T-helper 1 cell treated with Interleukin-12 subunit alpha and Interleukin-12 subunit beta and Interleukin-4 antibody, amounts not matched to agents 30 ng/mL and 1 ng/mL, for 36 hours (primary cell): ENCODE data around the gene CACHD1. TPM values are rescaled to one million over a fixed set of nuclear protein-coding genes. Genes with fewer than 3 reads are reported as not detected.

Source experiments
- intact Hi-C: fragments of 100-400 bp; cut with micrococcal nuclease; formaldehyde crosslinking; loops from one replicate; pipeline ENCODE4 v1.15.1; 2024
- total RNA-seq: library from RNA; stranded (reverse); gene quantifications from 2 replicates; pipeline ENCODE4 v1.2.3, GENCODE V29; 2022

CACHD1 gene
- total RNA-seq, 1 donor from 2014 or later = not detected

GRCh38 chr1:64519901-64520300, 50.0 kb downstream of the CACHD1 start:
- intact Hi-C loops = no loop called here

DNA sequence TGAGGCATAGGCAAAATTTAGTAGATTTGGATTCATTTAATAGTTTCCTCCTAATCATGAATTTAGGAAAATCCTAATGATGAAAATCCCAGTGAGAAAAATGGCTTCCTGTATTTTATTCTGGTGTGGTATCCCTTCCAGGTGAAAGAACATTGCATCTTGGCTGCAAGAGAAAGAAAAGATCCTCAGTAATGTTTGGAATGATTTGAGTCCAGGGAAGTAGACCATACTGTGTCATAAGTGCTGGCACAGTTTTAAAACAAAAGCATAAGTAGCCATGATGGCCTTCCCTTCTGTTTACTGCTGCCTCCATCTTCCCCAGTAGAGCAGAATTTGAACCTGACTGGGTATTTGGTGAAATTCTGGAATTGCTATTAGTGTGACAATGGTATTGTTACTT, 52.8 kb downstream of the CACHD1 start:
- intact Hi-C loops = no loop called here

- intact Hi-C loops = no loop called here
Measured at GRCh38 chr1:64523413-64524337, 53.7 kb downstream of the CACHD1 start.

DNA sequence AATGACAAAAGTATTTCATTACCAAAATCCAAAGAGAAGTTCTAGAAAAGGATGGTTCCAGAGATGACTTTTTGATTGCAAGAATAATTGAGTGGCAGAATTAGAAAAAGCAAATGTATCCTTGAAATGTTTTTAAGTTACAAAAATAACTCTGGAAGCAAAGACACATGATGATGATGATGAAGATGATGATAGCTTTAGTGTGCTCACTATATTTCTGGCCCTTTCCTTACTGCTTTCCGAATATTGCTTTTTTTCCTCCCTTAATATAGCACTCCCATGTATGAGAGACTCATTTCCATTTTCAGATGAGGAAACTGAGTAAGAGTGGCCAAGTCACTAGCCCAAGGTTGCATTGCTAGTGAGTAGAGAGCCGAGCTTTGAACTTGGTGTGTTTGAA, 54.7 kb downstream of the CACHD1 start:
- intact Hi-C loops = no loop called here

DNA sequence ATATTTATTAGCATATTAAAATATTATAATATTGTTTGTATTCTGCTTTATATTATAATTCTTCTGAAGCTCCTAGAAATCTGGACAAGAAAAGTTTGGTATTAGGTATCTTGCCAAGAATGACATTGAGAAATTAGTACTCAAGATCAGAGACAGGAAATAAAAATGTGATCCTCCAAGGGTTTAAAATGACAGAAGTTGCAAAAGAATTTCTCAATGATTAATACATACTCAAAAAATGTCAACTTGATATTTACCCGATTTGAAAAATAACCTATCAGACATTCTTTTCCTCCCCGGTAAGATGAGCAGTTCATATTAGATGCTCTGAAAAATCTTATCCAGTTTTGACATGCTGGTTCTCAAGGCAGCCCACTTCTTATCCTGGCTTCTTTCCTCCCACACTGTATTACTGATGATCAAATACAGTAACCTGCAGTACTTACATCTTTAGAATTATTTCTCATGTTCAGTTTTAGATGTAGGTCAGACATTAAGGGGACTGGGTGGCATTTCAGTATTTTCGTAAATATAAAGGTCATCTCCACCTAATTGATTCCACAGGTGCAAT, 55.3 kb downstream of the CACHD1 start:
- intact Hi-C loops = no loop called here

DNA sequence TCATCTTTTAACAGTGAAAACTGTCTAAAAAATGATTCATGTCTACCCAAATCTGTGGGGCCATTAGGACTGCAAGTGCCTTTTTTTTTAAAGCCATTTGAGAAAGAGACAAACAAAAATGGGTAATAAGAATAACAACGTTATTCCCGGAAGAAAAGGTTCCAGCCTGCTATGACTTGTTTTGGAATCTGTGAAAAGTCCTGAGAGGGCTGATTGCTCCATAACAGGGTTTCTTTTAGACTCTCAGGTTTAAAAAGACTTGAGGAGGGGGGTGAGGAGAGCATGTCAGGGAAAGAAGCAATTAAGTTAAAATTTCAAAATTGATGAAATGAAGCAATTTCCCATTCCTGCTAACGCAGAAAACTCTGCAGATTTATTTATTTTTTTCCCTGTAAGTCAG, 56.4 kb downstream of the CACHD1 start:
- intact Hi-C loops = no loop called here

DNA sequence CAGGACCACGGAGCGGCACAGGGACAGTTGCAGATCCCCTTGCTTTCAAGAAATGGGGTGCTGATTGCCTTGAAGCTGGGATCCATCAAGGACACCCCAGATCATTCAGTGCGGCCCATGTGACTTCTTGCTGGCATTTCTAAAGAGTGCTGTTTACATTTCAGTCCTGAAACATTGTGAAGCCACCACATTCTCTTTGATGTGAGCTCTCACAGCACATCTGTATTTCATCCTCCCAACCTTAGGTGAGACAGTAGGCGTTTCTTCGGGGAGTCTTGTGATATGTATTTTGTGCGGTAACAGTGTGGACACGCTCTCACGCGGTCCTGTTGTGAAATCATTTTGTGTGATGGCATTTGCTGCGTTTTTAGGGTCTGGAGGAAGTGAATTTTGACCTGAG, 57.2 kb downstream of the CACHD1 start:
- intact Hi-C loops = no loop called here

DNA sequence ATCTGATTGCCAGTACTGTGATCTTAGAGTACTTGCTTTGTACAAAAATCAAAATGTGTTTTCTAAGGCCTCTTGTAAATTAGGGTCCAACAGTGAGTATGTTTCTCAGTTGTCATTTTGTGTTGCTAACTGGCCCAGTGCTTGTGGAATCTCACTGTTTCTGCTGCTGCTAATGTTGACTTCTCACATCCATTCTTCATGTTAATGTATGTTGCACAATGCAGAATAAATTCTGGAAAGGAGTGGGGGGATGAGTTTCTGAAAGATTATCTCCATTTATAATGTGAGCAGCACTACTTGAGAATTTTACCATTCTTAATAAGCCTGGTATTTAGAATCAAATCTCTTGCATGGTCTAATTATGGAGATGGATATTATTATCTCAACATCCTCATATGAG, 57.9 kb downstream of the CACHD1 start:
- intact Hi-C loops = no loop called here

GRCh38 chr1:64530969-64531692, 61.2 kb downstream of the CACHD1 start:
- intact Hi-C loops = no loop called here

DNA sequence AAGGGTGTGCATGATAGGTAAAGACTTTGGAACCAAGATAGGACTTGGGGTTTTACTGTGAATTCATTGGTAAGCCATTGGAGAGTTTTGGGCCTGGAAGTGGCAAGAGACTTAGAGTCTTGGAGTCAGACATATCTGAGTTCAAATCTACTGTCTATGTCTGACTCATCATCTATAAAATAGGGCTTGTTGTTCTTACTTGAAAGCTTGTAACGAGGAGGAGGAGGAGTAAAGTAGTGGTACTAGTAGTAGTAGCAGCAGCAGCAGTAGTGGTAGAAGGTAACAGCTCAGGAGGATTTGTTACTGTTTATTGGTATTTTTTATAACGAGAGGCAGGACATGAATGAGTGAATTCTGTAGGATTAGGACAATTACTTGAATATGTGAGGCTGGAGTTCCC, 62.7 kb downstream of the CACHD1 start:
- intact Hi-C loops = no loop called here

GRCh38 chr1:64535938-64536835, 66.3 kb downstream of the CACHD1 start:
- intact Hi-C loops = no loop called here

- intact Hi-C loops = no loop called here
Measured at GRCh38 chr1:64536836-64537490, 67.0 kb downstream of the CACHD1 start.

DNA sequence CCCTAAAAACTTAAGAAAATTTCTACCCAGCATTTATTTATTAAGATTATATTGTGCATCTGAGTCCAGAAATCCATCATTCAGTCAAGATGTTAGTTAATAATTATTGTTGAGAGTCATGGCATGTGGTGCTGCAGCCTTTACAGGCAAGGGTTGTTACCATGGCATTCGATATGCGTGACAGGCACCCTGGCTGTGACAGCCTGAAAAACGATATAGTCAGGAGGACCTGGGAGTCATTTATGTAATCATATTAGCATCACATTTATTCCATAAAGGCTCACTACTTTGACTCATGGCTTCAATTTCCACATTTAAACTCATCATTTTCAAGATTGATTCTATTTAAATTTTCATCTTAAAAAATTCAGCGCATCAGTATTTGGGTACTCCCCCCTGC, 68.0 kb downstream of the CACHD1 start:
- intact Hi-C loops = no loop called here

DNA sequence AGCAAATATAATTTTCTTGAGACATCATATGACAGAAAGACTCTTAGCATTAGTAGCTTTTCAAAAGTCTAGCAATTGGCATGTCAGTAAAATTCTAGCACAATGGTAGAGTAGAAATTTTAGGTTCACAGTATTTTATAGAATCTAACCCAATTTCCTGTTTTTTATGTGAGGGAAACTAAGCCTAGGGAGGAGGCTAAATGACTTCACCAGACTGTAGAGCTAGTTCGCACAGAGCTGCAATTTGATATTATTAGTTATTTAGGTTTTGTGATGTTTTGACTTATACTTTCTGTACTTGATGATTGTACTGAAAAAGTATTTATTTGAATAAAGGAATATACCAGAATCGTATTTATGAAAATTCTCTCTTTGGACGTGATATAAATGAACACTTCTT, 68.5 kb downstream of the CACHD1 start:
- intact Hi-C loops = no loop called here

GRCh38 chr1:64539289-64539688, 69.4 kb downstream of the CACHD1 start:
- intact Hi-C loops = no loop called here

DNA sequence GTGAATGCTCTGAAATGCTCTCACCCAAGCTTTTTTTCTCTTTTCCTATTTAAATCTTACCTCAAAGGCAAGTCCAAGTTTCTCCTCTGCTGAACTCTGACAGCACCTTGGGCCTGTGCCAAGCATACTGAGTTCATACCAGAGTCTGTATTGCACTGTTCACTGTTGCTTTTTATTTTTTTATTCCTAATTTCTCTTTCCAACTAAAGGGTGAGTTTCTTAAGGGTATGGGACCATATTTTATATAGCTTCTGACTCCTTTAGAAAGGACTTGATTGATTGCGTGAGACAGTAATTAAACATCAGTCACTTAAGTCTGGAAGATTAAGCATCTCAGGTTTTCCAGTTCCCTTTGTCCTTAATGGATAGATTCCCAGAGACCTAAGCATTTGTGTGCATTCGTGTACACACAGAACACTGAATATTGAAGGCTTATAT, 69.9 kb downstream of the CACHD1 start:
- intact Hi-C loops = loop anchor here (2.0 to 10.0 kb wide), 2 partner anchors 69 to 525 kb away; partner anchors contain the start of gene CACHD1

DNA sequence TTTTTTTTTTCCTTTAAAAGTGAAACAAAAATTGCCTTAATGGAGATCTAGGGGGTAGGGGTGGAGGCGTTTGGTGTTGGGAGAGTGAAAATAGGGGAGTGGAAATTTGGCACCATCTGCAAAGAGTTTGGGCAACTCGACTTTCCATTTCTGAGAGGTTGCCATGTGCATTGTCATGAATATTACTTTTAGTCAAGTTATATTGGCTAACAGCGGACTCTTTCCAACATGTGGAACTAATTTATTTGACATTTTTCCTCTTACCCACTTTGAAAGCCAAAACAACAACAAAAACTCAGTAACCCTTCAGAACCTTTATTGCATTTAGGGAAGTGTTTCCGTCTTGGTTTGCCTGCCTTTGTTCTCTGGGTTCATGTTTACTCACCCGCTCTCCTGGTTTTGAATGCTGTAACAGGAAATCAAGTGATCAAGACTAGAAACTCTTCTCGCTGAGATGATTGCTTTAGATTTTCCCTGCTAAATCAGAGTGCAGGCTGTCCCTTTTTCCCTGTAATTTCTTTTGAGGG, 70.4 kb downstream of the CACHD1 start:
- intact Hi-C loops = loop anchor here (2.0 to 10.0 kb wide), 2 partner anchors 70 to 524 kb away; partner anchors contain the start of gene CACHD1

- intact Hi-C loops = loop anchor here (10.0 kb wide), 1 partner anchor 523 kb away; no protein-coding TSS in a partner anchor
Measured at GRCh38 chr1:64542118-64542517, 72.2 kb downstream of the CACHD1 start.

- intact Hi-C loops = loop anchor here (2.0 to 10.0 kb wide), 2 partner anchors 37 to 521 kb away; no protein-coding TSS in a partner anchor
Measured at GRCh38 chr1:64543831-64544230, 73.9 kb downstream of the CACHD1 start.
